Measurements from ENCODE around the gene FEZF2. TPM values are rescaled to one million over a fixed set of nuclear protein-coding genes. Genes with fewer than 3 reads are reported as not detected.

The FEZF2 gene
- total RNA-seq, 1 experiment from 2014 or later: not detected

DNA sequence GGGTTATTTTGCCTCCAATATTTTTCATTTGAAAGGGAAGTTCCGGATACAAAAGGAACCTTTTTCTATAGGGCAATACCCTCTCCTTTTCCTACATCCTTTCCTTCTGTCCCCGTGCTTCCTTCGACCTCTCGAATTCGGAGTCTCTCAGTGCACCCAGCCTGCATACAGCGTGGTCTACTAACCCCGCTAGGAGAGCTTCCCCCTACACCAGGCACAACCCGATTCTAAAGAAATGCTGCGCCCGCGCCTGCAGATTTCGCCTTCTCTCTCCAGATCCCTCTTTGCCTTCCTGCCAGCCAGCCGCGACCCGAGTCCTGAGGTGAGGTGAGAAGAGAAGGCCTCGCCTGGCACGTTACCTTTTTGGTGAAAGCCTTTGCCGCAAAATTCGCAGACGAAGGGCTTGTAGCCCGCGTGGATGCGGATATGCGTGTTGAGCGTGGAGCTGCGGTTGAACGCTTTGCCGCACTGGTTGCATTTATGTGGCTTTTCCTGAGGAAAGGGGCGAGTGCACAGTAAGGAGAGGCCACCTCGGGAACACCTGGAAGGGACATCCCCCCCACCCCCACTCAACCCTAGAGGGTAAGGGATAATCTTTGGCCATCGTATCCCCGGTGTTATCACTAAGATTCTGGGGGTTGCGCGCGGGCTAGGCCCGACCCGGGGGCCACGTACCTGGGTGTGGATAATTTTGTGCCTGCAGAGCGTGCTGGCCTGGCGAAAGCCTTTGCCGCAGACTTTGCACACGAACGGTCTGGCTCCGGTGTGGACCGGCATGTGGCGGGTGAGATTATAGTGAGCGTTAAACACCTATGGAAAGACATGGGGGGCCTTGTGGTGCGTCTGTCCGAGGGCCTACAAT lies 2.3 kb downstream of the FEZF2 start:
- H3K9ac ChIP-seq (ENCODE audit: low read length): no peak overlapping the region
- TF ChIP-seq EZH2phosphoT487 (IDR thresholded peaks at IDR 0.05; ENCODE audit: borderline replicate concordance, low read length): no peak
- TF ChIP-seq, protein P1, sequence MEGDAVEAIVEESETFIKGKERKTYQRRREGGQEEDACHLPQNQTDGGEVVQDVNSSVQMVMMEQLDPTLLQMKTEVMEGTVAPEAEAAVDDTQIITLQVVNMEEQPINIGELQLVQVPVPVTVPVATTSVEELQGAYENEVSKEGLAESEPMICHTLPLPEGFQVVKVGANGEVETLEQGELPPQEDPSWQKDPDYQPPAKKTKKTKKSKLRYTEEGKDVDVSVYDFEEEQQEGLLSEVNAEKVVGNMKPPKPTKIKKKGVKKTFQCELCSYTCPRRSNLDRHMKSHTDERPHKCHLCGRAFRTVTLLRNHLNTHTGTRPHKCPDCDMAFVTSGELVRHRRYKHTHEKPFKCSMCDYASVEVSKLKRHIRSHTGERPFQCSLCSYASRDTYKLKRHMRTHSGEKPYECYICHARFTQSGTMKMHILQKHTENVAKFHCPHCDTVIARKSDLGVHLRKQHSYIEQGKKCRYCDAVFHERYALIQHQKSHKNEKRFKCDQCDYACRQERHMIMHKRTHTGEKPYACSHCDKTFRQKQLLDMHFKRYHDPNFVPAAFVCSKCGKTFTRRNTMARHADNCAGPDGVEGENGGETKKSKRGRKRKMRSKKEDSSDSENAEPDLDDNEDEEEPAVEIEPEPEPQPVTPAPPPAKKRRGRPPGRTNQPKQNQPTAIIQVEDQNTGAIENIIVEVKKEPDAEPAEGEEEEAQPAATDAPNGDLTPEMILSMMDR (conservative IDR thresholded peaks at IDR 0.05; ENCODE audit: low read depth, low read length): no peak
- no peak for TF ChIP-seq EZH2 (IDR thresholded peaks at IDR 0.05; ENCODE audit: low read length, unreplicated experiment)
- H2AFZ ChIP-seq (ENCODE audit: low read length): no peak overlapping the region
- no peaks in the 10 kb centered on the region for H3K9me2 ChIP-seq (replicated peaks; ENCODE audit: low read length)
- BruUV-seq (replicated peaks): no TSS peak
- H4K20me1 ChIP-seq (ENCODE audit: low read length): no peaks in the 10 kb centered on the region
- H3K4me2 ChIP-seq (ENCODE audit: low read length): no peak overlapping the region
- H3K4me3 ChIP-seq (ENCODE audit: low read length): no peak overlapping the region
- no peaks in the 10 kb centered on the region for H3K36me3 ChIP-seq (ENCODE audit: low read depth, low read length)
- no peaks in the 10 kb centered on the region for H3F3A ChIP-seq (ENCODE audit: low read length, unreplicated experiment)
- H3K4me1 ChIP-seq (ENCODE audit: insufficient read depth, low read length): no peaks in the 10 kb centered on the region
- no peaks in the 10 kb centered on the region for H3K9me3 ChIP-seq (ENCODE audit: low read length)
- no peak overlapping the region for H3K27ac ChIP-seq (ENCODE audit: low read length)
- ChIA-PET POLR2A (ENCODE audit: unreplicated experiment) (no interaction called here), CTCF (no interaction called here)
- peaks cover 26% of the 10 kb centered on the region for H3K27me3 ChIP-seq (ENCODE audit: low read length)
- H3K79me2 ChIP-seq (ENCODE audit: low read length): no peaks in the 10 kb centered on the region
- intact Hi-C loops (cut with micrococcal nuclease): no loop called here
- DNase-seq (no peak), ATAC-seq (no peak)

DNA sequence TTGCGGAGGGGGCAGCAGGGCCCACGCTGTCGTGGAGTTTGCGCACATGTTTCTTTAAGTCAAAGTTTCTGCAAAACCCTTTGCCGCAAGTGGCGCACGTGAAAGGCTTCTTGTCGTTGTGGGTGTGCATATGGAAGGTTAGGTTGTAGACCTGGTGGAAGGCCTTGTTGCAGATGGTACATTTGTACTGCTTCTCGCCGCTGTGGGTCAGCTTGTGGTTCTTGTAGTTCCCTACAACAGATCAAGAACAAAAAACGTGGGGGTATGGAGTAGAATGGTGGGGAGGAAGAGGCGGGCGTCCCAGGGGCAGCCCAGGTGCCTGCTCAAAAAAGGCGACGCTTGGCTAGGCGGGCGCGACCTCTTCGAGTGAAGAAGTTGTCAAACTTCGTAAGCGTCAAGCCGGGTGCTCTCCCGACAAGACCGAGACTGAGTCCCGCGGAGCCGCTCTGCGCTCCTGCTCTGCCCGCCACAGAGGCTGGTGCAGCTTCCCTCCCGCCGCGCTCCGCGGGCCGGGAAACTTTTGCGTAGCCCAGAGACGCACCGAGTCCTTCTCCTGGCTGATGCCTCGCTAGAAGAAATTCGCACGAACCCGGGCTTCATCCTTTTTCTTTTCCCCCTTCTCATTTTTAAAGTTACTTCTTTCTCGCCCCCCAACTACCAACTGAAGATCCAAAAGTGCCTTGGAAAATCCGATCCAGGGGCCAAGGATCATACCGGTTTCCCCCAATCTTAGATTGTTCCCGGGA lies 3.1 kb downstream of the FEZF2 start:
- Histone ChIP-seq H3K9me2 (replicated peaks; ENCODE audit: low read length) (no peaks in the 10 kb centered on the region), H3F3A (ENCODE audit: low read length, unreplicated experiment) (no peaks in the 10 kb centered on the region), H3K4me1 (ENCODE audit: insufficient read depth, low read length) (no peaks in the 10 kb centered on the region), H4K20me1 (ENCODE audit: low read length) (no peaks in the 10 kb centered on the region), H2AFZ (ENCODE audit: low read length) (no peak overlapping the region), H3K4me3 (ENCODE audit: low read length) (no peak overlapping the region), H3K9me3 (ENCODE audit: low read length) (no peaks in the 10 kb centered on the region), H3K4me2 (ENCODE audit: low read length) (no peak overlapping the region), H3K27ac (ENCODE audit: low read length) (no peak overlapping the region), H3K27me3 (ENCODE audit: low read length) (peaks cover 18% of the 10 kb centered on the region), H3K9ac (ENCODE audit: low read length) (no peak overlapping the region), H3K79me2 (ENCODE audit: low read length) (no peaks in the 10 kb centered on the region), H3K36me3 (ENCODE audit: low read depth, low read length) (no peaks in the 10 kb centered on the region)
- intact Hi-C loops (cut with micrococcal nuclease): no loop called here
- TF ChIP-seq EZH2phosphoT487 (IDR thresholded peaks at IDR 0.05; ENCODE audit: borderline replicate concordance, low read length): no peak
- TF ChIP-seq, protein P1 (conservative IDR thresholded peaks at IDR 0.05; ENCODE audit: low read depth, low read length): no peak
- TF ChIP-seq EZH2 (IDR thresholded peaks at IDR 0.05; ENCODE audit: low read length, unreplicated experiment): no peak
- no TSS peak for BruUV-seq (replicated peaks)
- no peak for DNase-seq
- CTCF ChIA-PET: no interaction called here
- ATAC-seq: no peak
- POLR2A ChIA-PET (ENCODE audit: unreplicated experiment): no interaction called here

DNA sequence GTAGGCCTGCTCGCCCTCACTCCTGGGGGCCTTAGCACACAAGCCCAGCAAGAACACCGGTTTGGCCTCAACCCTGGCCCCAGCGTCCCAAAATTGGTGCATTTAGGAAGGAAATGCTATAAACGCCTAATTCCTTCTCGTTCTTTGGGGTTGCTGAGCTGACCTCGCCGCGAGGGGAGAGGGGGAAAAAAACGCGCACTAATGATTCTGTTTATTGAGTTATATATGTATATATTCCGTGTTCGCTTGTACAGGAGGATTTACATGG lies 3.9 kb downstream of the FEZF2 start:
- no peak for DNase-seq
- ChIA-PET CTCF (no interaction called here), POLR2A (ENCODE audit: unreplicated experiment) (no interaction called here)
- BruUV-seq (replicated peaks): no TSS peak
- Histone ChIP-seq H3K36me3 (ENCODE audit: low read depth, low read length) (no peaks in the 10 kb centered on the region), H3F3A (ENCODE audit: low read length, unreplicated experiment) (no peaks in the 10 kb centered on the region), H3K4me1 (ENCODE audit: insufficient read depth, low read length) (no peaks in the 10 kb centered on the region), H4K20me1 (ENCODE audit: low read length) (no peaks in the 10 kb centered on the region), H2AFZ (ENCODE audit: low read length) (no peak overlapping the region), H3K27me3 (ENCODE audit: low read length) (peaks cover 9% of the 10 kb centered on the region), H3K9me2 (replicated peaks; ENCODE audit: low read length) (no peaks in the 10 kb centered on the region), H3K9me3 (ENCODE audit: low read length) (no peaks in the 10 kb centered on the region), H3K79me2 (ENCODE audit: low read length) (no peaks in the 10 kb centered on the region), H3K4me2 (ENCODE audit: low read length) (no peak overlapping the region), H3K4me3 (ENCODE audit: low read length) (no peak overlapping the region), H3K9ac (ENCODE audit: low read length) (no peak overlapping the region), H3K27ac (ENCODE audit: low read length) (no peak overlapping the region)
- no peak for ATAC-seq
- intact Hi-C loops (cut with micrococcal nuclease): no loop called here
- TF ChIP-seq EZH2phosphoT487 (IDR thresholded peaks at IDR 0.05; ENCODE audit: borderline replicate concordance, low read length) (no peak), EZH2 (IDR thresholded peaks at IDR 0.05; ENCODE audit: low read length, unreplicated experiment) (no peak)
- TF ChIP-seq, protein P1 (conservative IDR thresholded peaks at IDR 0.05; ENCODE audit: low read depth, low read length): no peak
